ENCODE measurements around the gene TBC1D14.
A peak's percentile ranks its signal among the peaks of the same experiment; 100 is the strongest.

Gene TBC1D14

DNA sequence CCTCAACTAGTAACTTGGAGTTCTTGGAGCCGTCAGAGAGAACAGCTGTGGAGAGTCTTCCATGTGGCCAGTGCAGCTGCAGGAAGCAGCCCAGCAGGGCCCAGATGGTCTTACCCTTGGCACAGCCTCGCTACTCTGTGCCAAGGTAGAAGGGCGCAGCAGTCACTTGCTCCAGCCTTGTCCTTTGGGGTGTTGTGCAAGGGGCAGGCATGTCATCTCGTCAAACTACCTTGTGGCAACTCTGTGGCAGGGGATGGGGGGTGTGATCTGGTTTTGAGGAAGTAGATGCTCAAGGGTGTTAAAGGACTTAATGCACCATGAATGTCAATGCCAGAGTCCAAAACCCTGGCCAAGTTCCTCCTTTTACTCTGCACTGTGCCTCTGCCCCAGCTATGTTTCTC lies 34.2 kb upstream of the TBC1D14 start:
- 27% methylated on average over 4 of the region's 4 CpGs for WGBS (ENCODE audit: insufficient coverage)
- ChIA-PET CTCF (interaction anchor here (1.1 to 5.9 kb wide), 13 partner anchors 11 to 201 kb away, joined by 3 to 84 read pairs (median 11); partner anchors contain the start of genes BLOC1S4 and TBC1D14), POLR2A (interaction anchor here (0.8 kb wide), 1 partner anchor 25 kb away, joined by 9 read pairs; no protein-coding TSS in a partner anchor)

DNA sequence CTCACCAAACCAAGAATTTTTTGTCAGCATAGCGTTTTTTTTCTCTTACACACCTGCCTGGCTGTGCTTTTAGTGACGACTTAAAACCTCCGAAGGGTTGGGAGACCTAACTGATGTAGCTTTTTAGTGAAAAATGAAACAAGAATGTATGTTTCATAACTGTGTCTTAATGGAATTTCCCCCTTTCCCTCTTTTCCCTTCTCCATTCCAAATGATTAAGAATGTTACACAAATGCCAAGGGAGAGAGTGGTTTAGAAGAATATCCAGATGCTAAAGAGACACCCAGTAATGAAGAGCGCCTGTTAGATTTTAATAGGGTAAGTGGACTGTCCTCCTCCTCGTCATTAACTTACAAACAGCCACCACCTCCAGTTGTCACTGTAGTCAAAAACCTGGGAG lies 33.2 kb upstream of the TBC1D14 start:
- POLR2A ChIA-PET, result no interaction called here
- H3K4me1 ChIP-seq (ENCODE audit: control extremely low read depth in 1 of 4, control insufficient read depth in 4 of 4, insufficient read depth in 4 of 4, low read length in 3 of 4), result peaks cover 4 to 30% (median 17%) of the 10 kb centered on the region in 4 experiments
- peaks cover 17 to 60% (median 39%) of the 10 kb centered on the region in 4 experiments for H3K36me3 ChIP-seq (ENCODE audit: control insufficient read depth in 4 of 4, insufficient read depth in 4 of 4, low read length in 3 of 4)
- no peaks in the 10 kb centered on the region for H3K9me3 ChIP-seq (ENCODE audit: control extremely low read depth in 1 of 5, control insufficient read depth in 4 of 5, insufficient read depth in 2 of 5, low read depth in 1 of 5, low read length in 4 of 5)
- DNase-seq, result no peak
- no peak overlapping the region for H3K27ac ChIP-seq (ENCODE audit: insufficient read depth in 1 of 2, low read depth in 1 of 2, low read length in 2 of 2, poor library complexity in 1 of 2, severe bottlenecking in 2 of 2)
- no peaks in the 10 kb centered on the region for H3K27me3 ChIP-seq (replicated peaks in 2 of 5; ENCODE audit: control insufficient read depth in 4 of 5, insufficient read depth in 5 of 5, low read length in 4 of 5)
- CTCF ChIA-PET, result interaction anchor here (1.2 to 5.9 kb wide), 3 partner anchors 10 to 158 kb away, joined by 4 to 84 read pairs (median 68); partner anchors contain the start of gene BLOC1S4
- H3K4me3 ChIP-seq (ENCODE audit: control insufficient read depth in 1 of 7, extremely low read depth in 1 of 7, insufficient read depth in 4 of 7, low read depth in 2 of 7, low read length in 6 of 7), result no peak overlapping the region
- 100% methylated on average over 1 of the region's 5 CpGs for WGBS (ENCODE audit: insufficient coverage)

More for the DNA sequence above, 34.2 kb upstream of the TBC1D14 start:
- Histone ChIP-seq H3K4me1 (ENCODE audit: control extremely low read depth in 1 of 4, control insufficient read depth in 4 of 4, insufficient read depth in 4 of 4, low read length in 3 of 4) (peaks cover 4 to 30% (median 17%) of the 10 kb centered on the region in 4 experiments), H3K27me3 (replicated peaks in 2 of 5; ENCODE audit: control insufficient read depth in 4 of 5, insufficient read depth in 5 of 5, low read length in 4 of 5) (no peaks in the 10 kb centered on the region), H3K9me3 (ENCODE audit: control extremely low read depth in 1 of 5, control insufficient read depth in 4 of 5, insufficient read depth in 2 of 5, low read depth in 1 of 5, low read length in 4 of 5) (no peaks in the 10 kb centered on the region), H3K27ac (ENCODE audit: insufficient read depth in 1 of 2, low read depth in 1 of 2, low read length in 2 of 2, poor library complexity in 1 of 2, severe bottlenecking in 2 of 2) (no peak overlapping the region), H3K36me3 (ENCODE audit: control insufficient read depth in 4 of 4, insufficient read depth in 4 of 4, low read length in 3 of 4) (peaks cover 12 to 52% (median 30%) of the 10 kb centered on the region in 4 experiments), H3K4me3 (ENCODE audit: control insufficient read depth in 1 of 7, extremely low read depth in 1 of 7, insufficient read depth in 4 of 7, low read depth in 2 of 7, low read length in 6 of 7) (no peak overlapping the region)
- DNase-seq, result peak; percentile 88 to 99 (median 98)

DNA sequence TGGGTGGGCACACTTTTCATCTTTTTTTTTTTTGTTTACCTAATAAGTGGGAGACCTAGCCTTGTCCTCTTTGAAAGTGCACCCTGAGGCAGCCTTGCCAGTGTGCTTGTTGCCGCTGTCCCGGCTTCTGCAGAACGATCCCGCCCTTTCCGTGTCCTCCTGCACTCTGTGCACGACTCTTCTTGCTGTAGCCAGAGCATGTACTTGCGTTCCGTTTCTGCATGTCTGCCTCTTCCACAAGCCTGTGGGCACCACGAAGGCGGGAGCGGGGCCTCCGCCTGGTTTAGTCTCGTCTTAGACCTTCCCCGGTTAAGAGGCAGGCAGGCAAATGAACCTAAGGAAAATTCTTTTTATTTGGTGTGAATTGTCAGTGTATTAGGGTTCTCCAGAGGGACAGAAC lies 32.6 kb upstream of the TBC1D14 start:
- H3K4me3 ChIP-seq (ENCODE audit: control insufficient read depth in 1 of 7, extremely low read depth in 1 of 7, insufficient read depth in 4 of 7, low read depth in 2 of 7, low read length in 6 of 7), result no peak overlapping the region
- H3K36me3 ChIP-seq (ENCODE audit: control insufficient read depth in 4 of 4, insufficient read depth in 4 of 4, low read length in 3 of 4), result peaks cover 13 to 60% (median 42%) of the 10 kb centered on the region in 4 experiments
- ChIA-PET CTCF (interaction anchor here (5.9 kb wide), 1 partner anchor 9 kb away, joined by 68 read pairs; no protein-coding TSS in a partner anchor), POLR2A (no interaction called here)
- over 99% methylated on average over 14 of the region's 14 CpGs for WGBS (ENCODE audit: insufficient coverage)
- H3K27me3 ChIP-seq (replicated peaks in 2 of 5; ENCODE audit: control insufficient read depth in 4 of 5, insufficient read depth in 5 of 5, low read length in 4 of 5), result no peaks in the 10 kb centered on the region
- H3K4me1 ChIP-seq (ENCODE audit: control extremely low read depth in 1 of 4, control insufficient read depth in 4 of 4, insufficient read depth in 4 of 4, low read length in 3 of 4), result peaks cover 4 to 30% (median 17%) of the 10 kb centered on the region in 4 experiments
- DNase-seq, result no peak
- H3K9me3 ChIP-seq (ENCODE audit: control extremely low read depth in 1 of 5, control insufficient read depth in 4 of 5, insufficient read depth in 2 of 5, low read depth in 1 of 5, low read length in 4 of 5), result no peaks in the 10 kb centered on the region
- H3K27ac ChIP-seq (ENCODE audit: insufficient read depth in 1 of 2, low read depth in 1 of 2, low read length in 2 of 2, poor library complexity in 1 of 2, severe bottlenecking in 2 of 2), result no peak overlapping the region

DNA sequence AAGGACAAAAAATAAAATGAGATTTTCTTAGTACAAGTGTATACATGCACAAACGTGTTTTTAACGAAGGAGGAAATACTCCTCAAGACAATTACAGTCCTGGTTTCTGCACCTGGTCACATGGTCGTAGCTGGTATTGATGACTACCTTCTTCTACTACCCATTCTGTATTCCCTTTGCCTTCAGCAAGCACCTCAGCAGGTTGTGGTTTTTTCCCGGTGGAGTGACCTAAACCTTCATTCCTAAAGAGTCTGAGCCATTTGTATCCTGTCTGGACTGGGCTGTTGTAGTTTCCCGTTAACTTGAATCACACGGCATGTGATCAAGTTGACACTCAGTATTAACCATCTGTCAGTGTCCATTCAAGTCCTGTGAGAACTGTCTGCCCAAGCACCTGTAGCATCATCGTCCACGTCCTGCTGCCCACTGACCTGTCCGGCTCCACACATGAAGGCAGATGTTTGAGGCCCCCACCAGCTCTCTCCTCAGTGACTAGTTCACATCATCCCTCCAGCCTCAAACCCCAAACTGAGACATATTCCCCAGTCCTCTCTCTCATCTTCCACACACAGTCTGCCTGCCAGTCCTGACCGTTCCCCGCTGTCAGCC lies 31.1 kb upstream of the TBC1D14 start:
- Histone ChIP-seq H3K4me3 (ENCODE audit: control insufficient read depth in 1 of 7, extremely low read depth in 1 of 7, insufficient read depth in 4 of 7, low read depth in 2 of 7, low read length in 6 of 7) (no peak overlapping the region), H3K27ac (ENCODE audit: insufficient read depth in 1 of 2, low read depth in 1 of 2, low read length in 2 of 2, poor library complexity in 1 of 2, severe bottlenecking in 2 of 2) (no peak overlapping the region), H3K9me3 (ENCODE audit: control extremely low read depth in 1 of 5, control insufficient read depth in 4 of 5, insufficient read depth in 2 of 5, low read depth in 1 of 5, low read length in 4 of 5) (no peaks in the 10 kb centered on the region), H3K36me3 (ENCODE audit: control insufficient read depth in 4 of 4, insufficient read depth in 4 of 4, low read length in 3 of 4) (peaks cover 16 to 60% (median 43%) of the 10 kb centered on the region in 4 experiments), H3K27me3 (replicated peaks in 2 of 5; ENCODE audit: control insufficient read depth in 4 of 5, insufficient read depth in 5 of 5, low read length in 4 of 5) (no peaks in the 10 kb centered on the region), H3K4me1 (ENCODE audit: control extremely low read depth in 1 of 4, control insufficient read depth in 4 of 4, insufficient read depth in 4 of 4, low read length in 3 of 4) (peaks cover 4 to 30% (median 17%) of the 10 kb centered on the region in 4 experiments)
- no peak for DNase-seq
- POLR2A ChIA-PET, result no interaction called here
- CTCF ChIA-PET, result interaction anchor here (1.0 to 1.7 kb wide), 2 partner anchors 13 to 162 kb away, joined by 3 to 5 read pairs; no protein-coding TSS in a partner anchor
- WGBS (ENCODE audit: insufficient coverage), result 78% methylated on average over 8 of the region's 11 CpGs

DNA sequence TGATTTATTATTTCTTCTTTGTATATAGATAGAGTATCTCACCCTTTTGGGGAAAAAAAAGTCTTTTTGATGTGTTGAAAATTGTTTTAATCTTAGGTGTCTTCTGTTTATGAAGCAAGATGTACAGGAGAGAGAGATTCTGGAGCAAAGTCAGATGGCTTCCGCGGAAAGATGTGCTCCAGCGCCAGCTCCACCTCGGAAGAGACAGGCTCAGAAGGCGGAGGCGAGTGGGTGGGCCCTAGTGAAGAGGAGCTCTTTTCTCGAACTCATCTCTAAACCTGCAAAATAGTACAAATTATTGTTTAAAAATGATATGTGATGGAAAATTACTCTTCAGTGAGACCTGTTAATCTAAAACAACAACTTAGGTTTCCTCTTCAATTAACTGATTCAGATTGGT lies 28.9 kb upstream of the TBC1D14 start:
- WGBS (ENCODE audit: insufficient coverage), result no CpG with 5 or more reads among the region's 7 CpGs
- peaks cover 16 to 60% (median 40%) of the 10 kb centered on the region in 4 experiments for H3K36me3 ChIP-seq (ENCODE audit: control insufficient read depth in 4 of 4, insufficient read depth in 4 of 4, low read length in 3 of 4)
- POLR2A ChIA-PET, result no interaction called here
- H3K9me3 ChIP-seq (ENCODE audit: control extremely low read depth in 1 of 5, control insufficient read depth in 4 of 5, insufficient read depth in 2 of 5, low read depth in 1 of 5, low read length in 4 of 5), result no peaks in the 10 kb centered on the region
- DNase-seq, result no peak
- H3K27me3 ChIP-seq (replicated peaks in 2 of 5; ENCODE audit: control insufficient read depth in 4 of 5, insufficient read depth in 5 of 5, low read length in 4 of 5), result no peaks in the 10 kb centered on the region
- no peak overlapping the region for H3K4me3 ChIP-seq (ENCODE audit: control insufficient read depth in 1 of 7, extremely low read depth in 1 of 7, insufficient read depth in 4 of 7, low read depth in 2 of 7, low read length in 6 of 7)
- H3K4me1 ChIP-seq (ENCODE audit: control extremely low read depth in 1 of 4, control insufficient read depth in 4 of 4, insufficient read depth in 4 of 4, low read length in 3 of 4), result peaks cover 0 to 18% (median 10%) of the 10 kb centered on the region in 4 experiments
- H3K27ac ChIP-seq (ENCODE audit: insufficient read depth in 1 of 2, low read depth in 1 of 2, low read length in 2 of 2, poor library complexity in 1 of 2, severe bottlenecking in 2 of 2), result no peak overlapping the region
- CTCF ChIA-PET, result no interaction called here

DNA sequence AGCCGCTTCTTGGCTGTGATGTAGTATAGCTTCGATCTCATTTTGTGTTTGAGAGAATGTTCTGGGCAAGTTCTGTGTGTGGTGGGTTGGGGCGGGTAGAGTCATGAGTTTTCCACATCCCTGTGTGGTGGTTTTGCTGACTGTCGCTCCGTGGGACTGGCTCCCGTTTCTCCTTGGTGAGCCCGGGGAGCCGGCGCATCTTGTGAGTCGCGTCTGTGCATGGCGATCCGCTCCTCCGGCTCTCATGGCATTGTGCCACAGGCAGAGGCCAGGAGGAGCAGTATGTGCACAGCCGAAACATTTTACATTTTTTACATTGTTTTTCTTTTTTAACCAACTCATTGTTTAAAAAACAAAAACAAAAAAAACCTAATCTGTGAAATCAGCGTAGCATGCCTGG lies 27.7 kb upstream of the TBC1D14 start:
- ChIA-PET CTCF (interaction anchor here (1.4 to 1.6 kb wide), 3 partner anchors 9 to 11 kb away, joined by 3 to 8 read pairs (median 3); no protein-coding TSS in a partner anchor), POLR2A (no interaction called here)
- H3K4me1 ChIP-seq (ENCODE audit: control extremely low read depth in 1 of 4, control insufficient read depth in 4 of 4, insufficient read depth in 4 of 4, low read length in 3 of 4), result peaks cover 3 to 18% (median 13%) of the 10 kb centered on the region in 4 experiments
- no peaks in the 10 kb centered on the region for H3K9me3 ChIP-seq (ENCODE audit: control extremely low read depth in 1 of 5, control insufficient read depth in 4 of 5, insufficient read depth in 2 of 5, low read depth in 1 of 5, low read length in 4 of 5)
- no peaks in the 10 kb centered on the region for H3K27me3 ChIP-seq (replicated peaks in 2 of 5; ENCODE audit: control insufficient read depth in 4 of 5, insufficient read depth in 5 of 5, low read length in 4 of 5)
- no peak for DNase-seq
- no peak overlapping the region for H3K27ac ChIP-seq (ENCODE audit: insufficient read depth in 1 of 2, low read depth in 1 of 2, low read length in 2 of 2, poor library complexity in 1 of 2, severe bottlenecking in 2 of 2)
- H3K4me3 ChIP-seq (ENCODE audit: control insufficient read depth in 1 of 7, extremely low read depth in 1 of 7, insufficient read depth in 4 of 7, low read depth in 2 of 7, low read length in 6 of 7), result no peak overlapping the region
- WGBS (ENCODE audit: insufficient coverage), result over 99% methylated on average over 16 of the region's 16 CpGs
- H3K36me3 ChIP-seq (ENCODE audit: control insufficient read depth in 4 of 4, insufficient read depth in 4 of 4, low read length in 3 of 4), result peaks cover 16 to 53% (median 38%) of the 10 kb centered on the region in 4 experiments

DNA sequence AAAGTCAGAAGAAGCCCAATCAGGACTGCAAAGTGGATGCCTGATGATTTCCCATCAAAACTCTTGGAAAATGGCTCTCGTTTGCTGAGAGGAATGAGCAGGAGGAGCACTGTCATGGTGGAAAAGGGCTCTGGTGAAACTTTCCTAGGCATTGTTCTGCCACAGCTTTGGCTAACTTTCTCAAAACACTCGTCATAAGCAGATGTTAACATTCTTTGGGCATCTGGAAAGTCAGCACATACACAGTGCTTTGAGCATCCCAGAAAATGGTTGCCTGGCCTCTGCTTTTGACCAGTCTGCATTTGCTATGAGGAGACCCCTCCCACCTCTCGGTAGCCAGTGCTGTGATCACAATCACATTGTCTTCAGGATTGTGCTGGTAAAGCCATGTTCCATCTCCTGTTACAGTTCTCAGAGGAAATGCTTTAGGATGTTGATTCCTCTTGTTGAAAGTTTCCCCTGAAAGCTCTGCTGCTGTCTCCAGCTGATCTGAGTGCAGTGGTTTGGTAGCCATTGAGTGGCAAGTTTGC lies 25.2 kb upstream of the TBC1D14 start:
- H3K36me3 ChIP-seq (ENCODE audit: control insufficient read depth in 4 of 4, insufficient read depth in 4 of 4, low read length in 3 of 4), result peaks cover 11 to 36% (median 28%) of the 10 kb centered on the region in 4 experiments
- H3K27ac ChIP-seq (ENCODE audit: insufficient read depth in 1 of 2, low read depth in 1 of 2, low read length in 2 of 2, poor library complexity in 1 of 2, severe bottlenecking in 2 of 2), result no peak overlapping the region
- 93% methylated on average over 3 of the region's 3 CpGs for WGBS (ENCODE audit: insufficient coverage)
- CTCF ChIA-PET, result interaction anchor here (1.3 to 5.6 kb wide), 4 partner anchors 9 to 165 kb away, joined by 4 to 68 read pairs (median 12); no protein-coding TSS in a partner anchor
- peaks cover 6 to 39% (median 38%) of the 10 kb centered on the region in 4 experiments for H3K4me1 ChIP-seq (ENCODE audit: control extremely low read depth in 1 of 4, control insufficient read depth in 4 of 4, insufficient read depth in 4 of 4, low read length in 3 of 4)
- H3K4me3 ChIP-seq (ENCODE audit: control insufficient read depth in 1 of 7, extremely low read depth in 1 of 7, insufficient read depth in 4 of 7, low read depth in 2 of 7, low read length in 6 of 7), result no peak overlapping the region
- DNase-seq, result no peak
- H3K27me3 ChIP-seq (replicated peaks in 2 of 5; ENCODE audit: control insufficient read depth in 4 of 5, insufficient read depth in 5 of 5, low read length in 4 of 5), result no peaks in the 10 kb centered on the region
- POLR2A ChIA-PET, result no interaction called here
- peaks cover 0 to 5% (median 0%) of the 10 kb centered on the region in 5 experiments for H3K9me3 ChIP-seq (ENCODE audit: control extremely low read depth in 1 of 5, control insufficient read depth in 4 of 5, insufficient read depth in 2 of 5, low read depth in 1 of 5, low read length in 4 of 5)

All from common myeloid progenitor, CD34-positive (primary cell).